C4-2B (cell line): ENCODE results near the gene SLC35D3.

Experiments
- ZFX ChIP-seq: fragments of 450-650 bp; IDR thresholded peaks from 2 replicates; pipeline ENCODE4 v1.6.1; 2017
- TF ChIP-seq, protein P1 (sequence below): fragments of 450-650 bp; conservative IDR thresholded peaks from 2 replicates; pipeline ENCODE4 v1.5.1; 2017; ENCODE audit warnings: mild to moderate bottlenecking

DNA sequence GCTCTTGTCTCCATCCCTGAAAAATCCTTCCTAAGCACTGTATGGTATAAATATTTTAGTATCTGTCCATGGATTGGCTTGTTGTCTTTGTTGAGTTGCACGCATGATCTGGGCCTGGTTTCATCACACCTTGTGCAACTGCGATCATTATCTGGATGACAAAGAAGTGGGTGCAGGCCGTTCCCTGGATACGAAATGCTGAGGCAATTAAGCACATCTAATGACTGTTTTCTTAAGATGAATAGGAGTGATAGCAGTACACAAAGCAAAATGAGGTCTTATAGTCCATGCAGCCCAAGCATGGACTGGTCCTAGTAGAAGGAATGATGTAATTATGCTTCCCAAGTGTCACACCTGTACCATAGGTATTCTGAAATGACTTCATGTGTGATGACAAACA, 47.8 kb downstream of the SLC35D3 start:
- TF ChIP-seq, protein P1, sequence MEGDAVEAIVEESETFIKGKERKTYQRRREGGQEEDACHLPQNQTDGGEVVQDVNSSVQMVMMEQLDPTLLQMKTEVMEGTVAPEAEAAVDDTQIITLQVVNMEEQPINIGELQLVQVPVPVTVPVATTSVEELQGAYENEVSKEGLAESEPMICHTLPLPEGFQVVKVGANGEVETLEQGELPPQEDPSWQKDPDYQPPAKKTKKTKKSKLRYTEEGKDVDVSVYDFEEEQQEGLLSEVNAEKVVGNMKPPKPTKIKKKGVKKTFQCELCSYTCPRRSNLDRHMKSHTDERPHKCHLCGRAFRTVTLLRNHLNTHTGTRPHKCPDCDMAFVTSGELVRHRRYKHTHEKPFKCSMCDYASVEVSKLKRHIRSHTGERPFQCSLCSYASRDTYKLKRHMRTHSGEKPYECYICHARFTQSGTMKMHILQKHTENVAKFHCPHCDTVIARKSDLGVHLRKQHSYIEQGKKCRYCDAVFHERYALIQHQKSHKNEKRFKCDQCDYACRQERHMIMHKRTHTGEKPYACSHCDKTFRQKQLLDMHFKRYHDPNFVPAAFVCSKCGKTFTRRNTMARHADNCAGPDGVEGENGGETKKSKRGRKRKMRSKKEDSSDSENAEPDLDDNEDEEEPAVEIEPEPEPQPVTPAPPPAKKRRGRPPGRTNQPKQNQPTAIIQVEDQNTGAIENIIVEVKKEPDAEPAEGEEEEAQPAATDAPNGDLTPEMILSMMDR, result no peak
- no peak for TF ChIP-seq ZFX
